ENCODE measurements around the gene MAPK8IP1.

- no peak for TF ChIP-seq ZNF274 (IDR thresholded peaks at IDR 0.05; ENCODE audit: low read depth, low read length)
- TF ChIP-seq YY1 (IDR thresholded peaks at IDR 0.05; ENCODE audit: insufficient read depth, insufficient read length) = no peak
- TF ChIP-seq SUZ12 (IDR thresholded peaks at IDR 0.05; ENCODE audit: extremely low read depth, insufficient read depth, insufficient read length) = no peak
Measured at GRCh38 chr11:45927684-45928413, 42.4 kb downstream of the MAPK8IP1 start.
